ENCODE measurements around the gene CAPZB.

- no peak for TF ChIP-seq USF2 (IDR thresholded peaks at IDR 0.05; ENCODE audit: low read depth, low read length)
- TF ChIP-seq MAFK (IDR thresholded peaks at IDR 0.05; ENCODE audit: low read depth, low read length): no peak
- TF ChIP-seq CTCF (conservative IDR thresholded peaks at IDR 0.05; ENCODE audit: low read depth, low read length): no peak
- no peak for TF ChIP-seq POLR2A (IDR thresholded peaks at IDR 0.05; ENCODE audit: low read depth, low read length)
- TF ChIP-seq BHLHE40 (IDR thresholded peaks at IDR 0.05; ENCODE audit: low read depth, low read length): no peak
- TF ChIP-seq RFX5 (IDR thresholded peaks at IDR 0.05; ENCODE audit: low read depth, low read length): no peak
- TF ChIP-seq CEBPB (IDR thresholded peaks at IDR 0.05; ENCODE audit: low read depth, low read length): no peak
- no peak for TF ChIP-seq RCOR1 (IDR thresholded peaks at IDR 0.05; ENCODE audit: insufficient replicate concordance, low read length)
Measured at GRCh38 chr1:19425646-19426239, 59.6 kb downstream of the CAPZB start.
